Vagina (tissue), 2 donors: ENCODE results near the gene HMGB1. TPM values are rescaled to one million over a fixed set of nuclear protein-coding genes. Genes with fewer than 3 reads are reported as not detected.

Experiments used
- DNase-seq, 2 donors: peaks; one replicate each; pipeline ENCODE4 v3.0.0-alpha.2; 2017; ENCODE audit errors: extremely low spot score in 2 of 2
- H3K27ac ChIP-seq: fragments of 200-600 bp; sonication (generic); one replicate; pipeline ENCODE4 v1.5.1; 2019
- H3K27me3 ChIP-seq: fragments of 200-600 bp; sonication (generic); one replicate; pipeline ENCODE4 v1.5.1; 2019
- H3K36me3 ChIP-seq, 2 donors: fragments of 200-600 bp; sonication (generic); one replicate each; pipeline ENCODE4 v1.5.1; 2017 to 2019
- H3K4me1 ChIP-seq: fragments of 200-600 bp; sonication (generic); one replicate; pipeline ENCODE4 v1.5.1; 2019
- H3K4me3 ChIP-seq, 2 donors: fragments of 200-600 bp; sonication (generic); 1 replicate in 1 of 2; 2 replicates in 1 of 2; pipeline ENCODE4 v1.5.1; 2016 to 2019
- H3K9me3 ChIP-seq: fragments of 200-600 bp; sonication (generic); one replicate; pipeline ENCODE4 v1.5.1; 2019
- CTCF ChIP-seq, 3 experiments: fragments of 450-650 bp in 2 of 3; fragments of 200-600 bp in 1 of 3; sonication (generic) in 1 of 3; IDR thresholded peaks; one replicate each; pipeline ENCODE4 v1.5.1; 2017 to 2019; ENCODE audit warnings: antibody characterized with exemption in 3 of 3, mild to moderate bottlenecking in 2 of 3, moderate library complexity in 2 of 3
- POLR2A ChIP-seq, 2 donors: fragments of 450-650 bp; IDR thresholded peaks; one replicate each; pipeline ENCODE4 v1.6.1; 2017; ENCODE audit warnings: antibody characterized with exemption in 2 of 2, mild to moderate bottlenecking in 2 of 2, moderate library complexity in 2 of 2
- POLR2AphosphoS5 ChIP-seq, 2 donors: sonication (generic); formaldehyde crosslinking; IDR thresholded peaks; one replicate each; pipeline ENCODE4 v1.9.0; 2017; ENCODE audit warnings: antibody characterized with exemption in 2 of 2, mild to moderate bottlenecking in 2 of 2, low read depth in 1 of 2; ENCODE audit not compliant: insufficient read depth in 1 of 2
- intact Hi-C: fragments of 100-400 bp; cut with DNase I; formaldehyde crosslinking; loops from one replicate; pipeline ENCODE4 v1.15.1; 2023
- total RNA-seq: library from RNA; depleted of rRNA; stranded (reverse); fragments of >200 nt; gene quantifications from one replicate; pipeline ENCODE4 v1.2.3, GENCODE V29; 2016

Gene HMGB1
- total RNA-seq, 1 donor from 2014 or later, result 215 TPM

GRCh38 chr13:30466841-30467252, 1.1 kb upstream of the HMGB1 start:
- H3K36me3 ChIP-seq, result peaks cover 0 to 7% of the 10 kb centered on the region in 2 donors
- peaks cover 27% of the 10 kb centered on the region for H3K4me1 ChIP-seq
- no peaks in the 10 kb centered on the region for H3K9me3 ChIP-seq
- peak in 1 of 2 donors; percentile 74 for DNase-seq
- no peak overlapping the region for H3K4me3 ChIP-seq
- intact Hi-C loops, result loop anchor here (5.0 to 10.0 kb wide), 5 partner anchors 148 to 695 kb away; partner anchors contain the start of genes HSPH1 and USPL1
- H3K27ac ChIP-seq, result no peak overlapping the region
- TF ChIP-seq POLR2A (IDR thresholded peaks at IDR 0.05) (no peak), CTCF (IDR thresholded peaks at IDR 0.05) (no peak), POLR2AphosphoS5 (IDR thresholded peaks at IDR 0.05; ENCODE audit: insufficient read depth in 1 of 2, low read depth in 1 of 2) (no peak)
- no peaks in the 10 kb centered on the region for H3K27me3 ChIP-seq

GRCh38 chr13:30466358-30466714, 600 bp upstream of the HMGB1 start:
- H3K9me3 ChIP-seq, result no peaks in the 10 kb centered on the region
- H3K36me3 ChIP-seq, result peaks cover 0 to 7% of the 10 kb centered on the region in 2 donors
- intact Hi-C loops, result loop anchor here (5.0 to 10.0 kb wide), 5 partner anchors 148 to 696 kb away; partner anchors contain the start of genes HSPH1 and USPL1
- peak overlapping the region; percentile 100 for H3K27ac ChIP-seq
- peaks cover 33% of the 10 kb centered on the region for H3K4me1 ChIP-seq
- no peak for DNase-seq
- no peak overlapping the region for H3K4me3 ChIP-seq
- TF ChIP-seq CTCF (IDR thresholded peaks at IDR 0.05), result no peak
- no peak for TF ChIP-seq POLR2AphosphoS5 (IDR thresholded peaks at IDR 0.05; ENCODE audit: insufficient read depth in 1 of 2, low read depth in 1 of 2)
- no peak for TF ChIP-seq POLR2A (IDR thresholded peaks at IDR 0.05)
- H3K27me3 ChIP-seq, result no peaks in the 10 kb centered on the region

- Histone ChIP-seq H3K36me3 (peaks cover 0 to 7% of the 10 kb centered on the region in 2 donors), H3K27ac (peak overlapping the region; percentile 100), H3K4me1 (peaks cover 34% of the 10 kb centered on the region), H3K4me3 (peak overlapping the region; percentile 65 to 87), H3K27me3 (no peaks in the 10 kb centered on the region), H3K9me3 (no peaks in the 10 kb centered on the region)
- no peak for DNase-seq
- no peak for TF ChIP-seq POLR2A (IDR thresholded peaks at IDR 0.05)
- TF ChIP-seq POLR2AphosphoS5 (IDR thresholded peaks at IDR 0.05; ENCODE audit: insufficient read depth in 1 of 2, low read depth in 1 of 2), result no peak
- no peak for TF ChIP-seq CTCF (IDR thresholded peaks at IDR 0.05)
- intact Hi-C loops, result loop anchor here (5.0 to 10.0 kb wide), 5 partner anchors 150 to 697 kb away; partner anchors contain the start of genes HSPH1 and USPL1
Observed at GRCh38 chr13:30465343-30465592, 468 bp downstream of the HMGB1 start.

GRCh38 chr13:30464496-30465342, 1.0 kb downstream of the HMGB1 start:
- DNase-seq, result peak in 1 of 2 donors; percentile 90
- no peaks in the 10 kb centered on the region for H3K27me3 ChIP-seq
- intact Hi-C loops, result loop anchor here (5.0 to 10.0 kb wide), 5 partner anchors 150 to 698 kb away; partner anchors contain the start of genes HSPH1 and USPL1
- TF ChIP-seq POLR2A (IDR thresholded peaks at IDR 0.05), result peak in 1 of 2 donors; percentile 64
- TF ChIP-seq POLR2AphosphoS5 (IDR thresholded peaks at IDR 0.05; ENCODE audit: insufficient read depth in 1 of 2, low read depth in 1 of 2), result peak in 1 of 2 donors; percentile 29
- no peak for TF ChIP-seq CTCF (IDR thresholded peaks at IDR 0.05)
- H3K36me3 ChIP-seq, result peaks cover 0 to 7% of the 10 kb centered on the region in 2 donors
- peak overlapping the region; percentile 61 to 87 for H3K4me3 ChIP-seq
- H3K4me1 ChIP-seq, result peaks cover 37% of the 10 kb centered on the region
- peak overlapping the region; percentile 97 for H3K27ac ChIP-seq
- H3K9me3 ChIP-seq, result no peaks in the 10 kb centered on the region
